Left ventricle myocardium inferior (tissue), 1 donor: ENCODE measurements around the gene LINGO3. TPM values are rescaled to one million over a fixed set of nuclear protein-coding genes. Genes with fewer than 3 reads are reported as not detected.
"Not testable (repeated sequence)": the region's sequence is repeated elsewhere in the genome, so short reads cannot be mapped to it uniquely, and the experiment has no call there.

Experiments used
- DNase-seq: peaks from one replicate; pipeline ENCODE4 v3.0.0-alpha.2; 2020
- H3K27ac ChIP-seq: fragments of 200-600 bp; replicated peaks from 2 replicates; pipeline ENCODE4 v1.8.0; 2021
- H3K27me3 ChIP-seq: fragments of 200-600 bp; 2 replicates; pipeline ENCODE4 v1.8.0; 2021; ENCODE audit warnings: low read depth
- H3K36me3 ChIP-seq: fragments of 200-600 bp; 2 replicates; pipeline ENCODE4 v1.8.0; 2021
- H3K4me1 ChIP-seq: fragments of 200-600 bp; 2 replicates; pipeline ENCODE4 v1.8.0; 2021
- H3K4me3 ChIP-seq: fragments of 200-600 bp; 2 replicates; pipeline ENCODE4 v1.8.0; 2021; ENCODE audit warnings: mild to moderate bottlenecking, moderate library complexity
- H3K9me3 ChIP-seq: fragments of 200-600 bp; replicated peaks from 2 replicates; pipeline ENCODE4 v1.8.0; 2021
- intact Hi-C: fragments of 100-400 bp; cut with micrococcal nuclease; formaldehyde crosslinking; loops from one replicate; pipeline ENCODE4 v1.11.0; 2022
- total RNA-seq: library from RNA; stranded (reverse); fragmentation: NEBNext Ultra II Directional; extraction: Animal tissue kit (Norgen Biotek cat#: 25700); gene quantifications from one replicate; pipeline ENCODE4 v1.2.1, GENCODE V29; 2021
- TF ChIP-seq, protein P1 (sequence below): fragments of 200-600 bp; IDR thresholded peaks from 2 replicates; pipeline ENCODE4 v1.8.0; 2021; ENCODE audit warnings: antibody characterized with exemption, mild to moderate bottlenecking, borderline replicate concordance
- donor health status: DM: no; HTN: yes; CAD: no; lungs with severe emphysema.

LINGO3 gene
- total RNA-seq, 1 donor from 2014 or later: not detected

DNA sequence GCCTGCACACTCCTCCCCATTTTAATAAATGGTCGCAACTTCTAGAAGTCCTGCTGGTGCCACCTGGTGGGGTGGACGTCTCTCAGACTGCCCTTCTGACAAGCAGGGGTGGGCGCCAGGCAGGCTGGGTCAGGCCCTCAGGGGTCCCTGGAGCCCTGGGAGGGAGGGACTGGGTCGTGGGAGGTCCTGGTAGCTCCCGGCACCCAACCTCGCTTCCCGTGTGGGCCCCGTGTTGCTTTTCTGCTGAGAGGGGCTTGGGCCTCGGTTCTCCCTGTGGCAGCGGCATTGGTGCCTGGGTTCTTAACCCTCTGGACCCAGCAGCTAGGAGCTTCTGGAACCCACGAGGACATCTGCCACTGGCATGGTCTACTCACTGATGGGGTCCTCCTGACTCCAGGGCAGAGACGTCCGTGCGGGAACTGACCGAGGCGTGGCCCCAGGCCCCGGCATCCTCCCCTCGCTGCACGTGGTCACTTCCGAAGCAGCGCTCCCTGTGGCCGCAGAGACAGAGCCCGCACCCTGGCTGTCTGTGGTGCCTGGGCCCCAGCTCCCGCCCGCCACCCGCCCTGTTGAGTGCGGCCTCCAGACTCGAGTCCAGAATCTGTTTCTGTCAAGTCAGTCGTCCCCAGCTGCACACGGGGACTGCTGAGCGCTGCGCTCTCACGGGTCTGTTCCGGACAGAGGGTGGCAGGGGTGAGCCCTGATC lies 46.1 kb upstream of the LINGO3 start:
- H3K36me3 ChIP-seq: peaks cover 35% of the 10 kb centered on the region

DNA sequence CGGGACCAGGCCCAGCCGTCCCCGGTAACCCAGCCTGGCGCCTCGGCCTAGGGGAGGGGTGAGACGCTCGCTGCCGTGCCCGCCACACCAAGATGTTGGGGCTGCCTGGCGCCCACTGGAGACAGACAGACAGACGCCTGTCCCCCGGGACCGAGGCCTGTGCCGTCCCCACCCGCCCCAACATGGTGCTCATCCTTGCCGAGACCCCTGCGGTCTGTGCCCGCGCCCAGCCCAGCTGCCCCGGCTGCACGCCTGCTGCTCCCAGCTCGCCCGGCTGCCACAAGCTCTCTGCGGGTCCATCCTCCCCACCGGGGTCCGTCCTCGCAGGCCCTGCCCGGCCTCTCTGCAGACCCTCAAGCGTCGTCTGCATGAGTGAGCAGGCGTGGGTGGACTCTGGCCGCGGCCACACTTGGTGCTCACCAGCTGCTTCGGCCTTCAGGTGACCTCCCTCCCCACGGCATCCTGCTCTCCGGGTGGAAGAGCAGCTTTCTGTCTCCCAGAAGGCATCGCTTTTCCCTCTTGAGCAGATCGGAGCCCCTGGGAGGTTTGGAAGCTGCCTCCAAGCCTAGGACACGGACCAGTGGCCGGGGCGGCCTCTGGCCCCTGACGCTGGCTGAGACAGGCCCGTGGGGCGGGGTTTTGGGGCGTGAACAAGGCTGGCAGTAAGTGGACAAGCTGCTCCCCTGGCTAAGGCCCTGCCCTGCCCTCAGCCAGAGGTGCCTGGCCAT lies 45.4 kb upstream of the LINGO3 start:
- H3K36me3 ChIP-seq: peaks cover 35% of the 10 kb centered on the region
- no peaks in the 10 kb centered on the region for H3K9me3 ChIP-seq
- DNase-seq: no peak
- intact Hi-C loops: no loop called here
- no peak overlapping the region for H3K4me3 ChIP-seq
- H3K27ac ChIP-seq: no peak overlapping the region
- no peaks in the 10 kb centered on the region for H3K4me1 ChIP-seq
- H3K27me3 ChIP-seq: no peaks in the 10 kb centered on the region
- TF ChIP-seq, protein P1, sequence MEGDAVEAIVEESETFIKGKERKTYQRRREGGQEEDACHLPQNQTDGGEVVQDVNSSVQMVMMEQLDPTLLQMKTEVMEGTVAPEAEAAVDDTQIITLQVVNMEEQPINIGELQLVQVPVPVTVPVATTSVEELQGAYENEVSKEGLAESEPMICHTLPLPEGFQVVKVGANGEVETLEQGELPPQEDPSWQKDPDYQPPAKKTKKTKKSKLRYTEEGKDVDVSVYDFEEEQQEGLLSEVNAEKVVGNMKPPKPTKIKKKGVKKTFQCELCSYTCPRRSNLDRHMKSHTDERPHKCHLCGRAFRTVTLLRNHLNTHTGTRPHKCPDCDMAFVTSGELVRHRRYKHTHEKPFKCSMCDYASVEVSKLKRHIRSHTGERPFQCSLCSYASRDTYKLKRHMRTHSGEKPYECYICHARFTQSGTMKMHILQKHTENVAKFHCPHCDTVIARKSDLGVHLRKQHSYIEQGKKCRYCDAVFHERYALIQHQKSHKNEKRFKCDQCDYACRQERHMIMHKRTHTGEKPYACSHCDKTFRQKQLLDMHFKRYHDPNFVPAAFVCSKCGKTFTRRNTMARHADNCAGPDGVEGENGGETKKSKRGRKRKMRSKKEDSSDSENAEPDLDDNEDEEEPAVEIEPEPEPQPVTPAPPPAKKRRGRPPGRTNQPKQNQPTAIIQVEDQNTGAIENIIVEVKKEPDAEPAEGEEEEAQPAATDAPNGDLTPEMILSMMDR: no peak

More for the DNA sequence above, 46.1 kb upstream of the LINGO3 start:
- H3K9me3 ChIP-seq: no peaks in the 10 kb centered on the region
- H3K4me3 ChIP-seq: no peak overlapping the region
- H3K27ac ChIP-seq: no peak overlapping the region
- TF ChIP-seq, protein P1: no peak
- no peaks in the 10 kb centered on the region for H3K4me1 ChIP-seq
- no peak for DNase-seq
- H3K27me3 ChIP-seq: no peaks in the 10 kb centered on the region
- intact Hi-C loops: no loop called here

DNA sequence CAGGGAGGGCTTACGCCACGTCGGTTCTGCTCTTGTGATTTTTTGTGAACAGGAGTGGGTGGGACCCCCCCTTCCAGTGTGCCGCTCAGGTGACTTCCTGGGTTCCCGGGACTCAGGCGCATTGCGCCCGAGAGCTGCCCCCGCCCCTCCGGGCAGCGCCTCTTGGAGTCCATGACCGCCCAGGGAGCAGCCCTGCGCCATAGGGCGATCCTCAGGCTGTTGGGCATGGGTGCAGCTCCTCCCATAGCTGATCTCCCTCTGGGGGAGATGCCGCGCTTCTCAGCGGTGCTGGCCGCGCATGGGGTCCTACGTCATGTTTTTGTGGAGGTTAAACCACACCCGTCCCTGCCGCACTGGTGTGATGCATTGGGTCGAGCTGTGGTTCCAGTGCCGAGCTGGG lies 44.2 kb upstream of the LINGO3 start:
- H3K36me3 ChIP-seq: peaks cover 35% of the 10 kb centered on the region
- DNase-seq: no peak

DNA sequence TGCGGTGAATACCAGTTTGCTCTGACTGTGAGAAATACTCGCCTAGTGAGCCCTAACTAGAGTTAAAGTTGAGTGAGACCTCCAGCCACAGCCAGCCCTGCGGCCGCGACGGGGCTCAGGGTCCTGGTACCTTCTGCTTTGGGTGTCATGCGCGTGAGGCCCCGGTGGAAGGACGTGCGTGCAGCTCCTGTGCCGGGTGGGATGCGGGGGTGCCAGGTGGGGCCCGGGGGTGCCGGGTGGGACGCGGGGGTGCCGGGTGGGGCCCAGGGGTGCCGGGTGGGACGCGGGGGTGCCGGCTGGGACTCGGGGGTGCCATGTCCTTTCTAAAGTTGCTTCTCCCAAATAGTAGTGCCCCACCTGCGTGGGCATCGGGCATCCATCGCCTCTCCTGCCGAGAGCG lies 43.6 kb upstream of the LINGO3 start:
- TF ChIP-seq, protein P1: no peak
- Histone ChIP-seq H3K4me1 (no peaks in the 10 kb centered on the region), H3K36me3 (peaks cover 35% of the 10 kb centered on the region), H3K4me3 (no peak overlapping the region), H3K27me3 (no peaks in the 10 kb centered on the region), H3K9me3 (no peaks in the 10 kb centered on the region), H3K27ac (no peak overlapping the region)
- intact Hi-C loops: no loop called here
- DNase-seq: no peak

More for the DNA sequence above, 44.2 kb upstream of the LINGO3 start:
- Histone ChIP-seq H3K9me3 (no peaks in the 10 kb centered on the region), H3K4me3 (no peak overlapping the region), H3K27me3 (no peaks in the 10 kb centered on the region), H3K4me1 (no peaks in the 10 kb centered on the region), H3K27ac (no peak overlapping the region)
- TF ChIP-seq, protein P1: no peak
- intact Hi-C loops: no loop called here

DNA sequence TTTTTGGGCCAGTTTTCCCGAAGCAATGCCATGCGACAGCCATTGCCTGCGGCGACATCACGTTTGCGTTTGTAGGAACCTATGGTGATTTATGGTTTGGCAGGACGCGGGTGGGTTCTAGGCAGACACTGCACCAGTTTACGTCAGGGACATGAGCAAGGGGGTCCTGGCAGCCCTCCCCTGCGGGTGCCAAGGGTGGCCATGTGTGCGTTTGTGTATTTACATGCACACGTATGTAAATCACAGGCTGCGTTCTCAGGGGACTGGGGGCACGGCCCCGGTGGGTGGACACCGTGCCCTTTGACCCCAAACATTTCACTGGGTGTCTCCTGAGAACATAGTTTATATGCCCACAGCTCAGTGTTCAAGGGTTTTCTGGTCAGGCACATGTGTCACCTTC lies 42.7 kb upstream of the LINGO3 start:
- H3K4me3 ChIP-seq: no peak overlapping the region
- peaks cover 35% of the 10 kb centered on the region for H3K36me3 ChIP-seq
- TF ChIP-seq, protein P1: no peak
- intact Hi-C loops: no loop called here
- no peaks in the 10 kb centered on the region for H3K27me3 ChIP-seq
- no peak overlapping the region for H3K27ac ChIP-seq
- H3K9me3 ChIP-seq: no peaks in the 10 kb centered on the region
- DNase-seq: no peak
- no peaks in the 10 kb centered on the region for H3K4me1 ChIP-seq

DNA sequence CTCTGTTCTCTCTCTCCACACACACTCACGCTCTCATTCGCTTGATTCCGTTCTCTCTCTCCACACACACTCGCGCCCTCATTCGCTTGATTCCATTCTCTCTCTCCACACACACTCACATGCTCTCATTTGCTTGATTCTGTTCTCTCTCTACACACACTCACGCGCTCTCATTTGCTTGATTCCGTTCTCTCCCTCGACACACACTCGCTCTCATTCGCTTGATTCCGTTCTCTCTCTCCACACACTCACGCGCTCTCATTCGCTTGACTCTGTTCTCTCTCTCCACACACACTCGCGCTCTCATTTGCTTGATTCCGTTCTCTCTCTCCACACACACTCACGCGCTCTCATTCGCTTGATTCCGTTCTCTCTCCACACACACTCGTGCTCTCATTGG lies 41.9 kb upstream of the LINGO3 start:
- H3K4me3 ChIP-seq, DNase-seq, intact Hi-C loops, H3K27ac ChIP-seq, H3K9me3 ChIP-seq, H3K27me3 ChIP-seq, H3K4me1 ChIP-seq: not testable (repeated sequence)
- peaks cover 35% of the 10 kb centered on the region for H3K36me3 ChIP-seq
